ACHN (cell line): ENCODE data around the gene PTP4A2.
"Not testable (repeated sequence)": the region's sequence is repeated elsewhere in the genome, so short reads cannot be mapped to it uniquely, and the experiment has no call there.

ENCODE experiments used
- DNase-seq: peaks from one replicate; pipeline ENCODE4 v3.0.0-alpha.2; 2015
- in situ Hi-C: cut with HindIII; loops from 2 replicates; pipeline ENCODE4 v1.10.0; 2017; ENCODE audit warnings: low sequenced_read_pairs, low pct_ligation_motif_present, low pct_unique_long_range_greater_than_20kb

PTP4A2 gene

GRCh38 chr1:31930836-31931592 lies 7.2 kb downstream of the PTP4A2 start:
- no peak for DNase-seq
- in situ Hi-C loops = no loop called here

GRCh38 chr1:31927661-31927980 lies 10.5 kb downstream of the PTP4A2 start:
- no peak for DNase-seq
- in situ Hi-C loops = no loop called here

GRCh38 chr1:31926853-31927660 lies 11.1 kb downstream of the PTP4A2 start:
- in situ Hi-C loops = no loop called here

GRCh38 chr1:31926252-31926651 lies 11.9 kb downstream of the PTP4A2 start:
- in situ Hi-C loops = no loop called here
- DNase-seq = no peak

More at GRCh38 chr1:31926853-31927660, 11.1 kb downstream of the PTP4A2 start:
- no peak for DNase-seq

GRCh38 chr1:31925824-31926223 lies 12.3 kb downstream of the PTP4A2 start:
- in situ Hi-C loops, DNase-seq: not testable (repeated sequence)

- no peak for DNase-seq
- in situ Hi-C loops = no loop called here
These were observed 13.3 kb downstream of the PTP4A2 start for GRCh38 chr1:31924839-31925238.

GRCh38 chr1:31923901-31924535 lies 14.2 kb downstream of the PTP4A2 start:
- in situ Hi-C loops = no loop called here
- DNase-seq = no peak

GRCh38 chr1:31920956-31921355 lies 17.2 kb downstream of the PTP4A2 start:
- no peak for DNase-seq
- in situ Hi-C loops = no loop called here

GRCh38 chr1:31919591-31919990 lies 18.6 kb downstream of the PTP4A2 start:
- in situ Hi-C loops = no loop called here
- DNase-seq = no peak

GRCh38 chr1:31915438-31915837 lies 22.7 kb downstream of the PTP4A2 start:
- in situ Hi-C loops = no loop called here
- no peak for DNase-seq

- in situ Hi-C loops = no loop called here
- no peak for DNase-seq
These were observed 24.2 kb downstream of the PTP4A2 start for GRCh38 chr1:31913968-31914367.

- no peak for DNase-seq
- in situ Hi-C loops = no loop called here
These were observed 25.3 kb downstream of the PTP4A2 start for GRCh38 chr1:31912839-31913239.

GRCh38 chr1:31911994-31912780 lies 26.0 kb downstream of the PTP4A2 start:
- in situ Hi-C loops = no loop called here
- DNase-seq = no peak

GRCh38 chr1:31910933-31911332 lies 27.2 kb downstream of the PTP4A2 start:
- no peak for DNase-seq
- in situ Hi-C loops = no loop called here

- in situ Hi-C loops = no loop called here
- no peak for DNase-seq
These were observed 28.5 kb downstream of the PTP4A2 start for GRCh38 chr1:31909691-31910090.

- no peak for DNase-seq
- in situ Hi-C loops = no loop called here
These were observed 31.6 kb downstream of the PTP4A2 start for GRCh38 chr1:31906557-31906956.

- in situ Hi-C loops = no loop called here
- no peak for DNase-seq
These were observed 32.5 kb downstream of the PTP4A2 start for GRCh38 chr1:31905681-31906080.

- in situ Hi-C loops = no loop called here
- no peak for DNase-seq
These were observed 33.1 kb downstream of the PTP4A2 start for GRCh38 chr1:31905093-31905509.
